NT2/D1 (cell line): Measurements from ENCODE around the gene CAV2.

ENCODE experiments used
- DNase-seq: peaks from one replicate; pipeline ENCODE4 v3.0.0-alpha.2; 2011; ENCODE audit warnings: low read depth, low spot score
- H3K27me3 ChIP-seq: 2 replicates; pipeline ENCODE4 v1.6.0; 2011; ENCODE audit warnings: mild to moderate bottlenecking; ENCODE audit not compliant: insufficient read length, insufficient read depth
- H3K36me3 ChIP-seq: 2 replicates; pipeline ENCODE4 v1.6.1; 2011; ENCODE audit warnings: mild to moderate bottlenecking, low read length, mixed read lengths; ENCODE audit not compliant: insufficient read depth, insufficient read length
- H3K4me1 ChIP-seq: 2 replicates; pipeline ENCODE4 v1.5.1; 2011; ENCODE audit not compliant: insufficient read depth, insufficient read length
- H3K4me3 ChIP-seq: 2 replicates; pipeline ENCODE4 v1.5.1; 2011; ENCODE audit warnings: low read depth; ENCODE audit not compliant: insufficient read length
- H3K9ac ChIP-seq: 2 replicates; pipeline ENCODE4 v1.6.0; 2011; ENCODE audit warnings: low read depth; ENCODE audit not compliant: insufficient read length
- H3K9me3 ChIP-seq: 2 replicates; pipeline ENCODE4 v1.5.1; 2011; ENCODE audit warnings: mild to moderate bottlenecking, low read length; ENCODE audit not compliant: insufficient read depth
- SUZ12 ChIP-seq: IDR thresholded peaks from 2 replicates; pipeline ENCODE4 v1.6.1; 2011; ENCODE audit not compliant: insufficient read length, insufficient read depth; ENCODE audit errors: extremely low read depth
- YY1 ChIP-seq: IDR thresholded peaks from 2 replicates; pipeline ENCODE4 v1.6.1; 2011; ENCODE audit not compliant: insufficient read length, insufficient read depth
- ZNF274 ChIP-seq: IDR thresholded peaks from 2 replicates; pipeline ENCODE4 v1.6.1; 2011; ENCODE audit warnings: mild to moderate bottlenecking, low read depth, low read length

CAV2 gene, protein sequence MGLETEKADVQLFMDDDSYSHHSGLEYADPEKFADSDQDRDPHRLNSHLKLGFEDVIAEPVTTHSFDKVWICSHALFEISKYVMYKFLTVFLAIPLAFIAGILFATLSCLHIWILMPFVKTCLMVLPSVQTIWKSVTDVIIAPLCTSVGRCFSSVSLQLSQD

DNA sequence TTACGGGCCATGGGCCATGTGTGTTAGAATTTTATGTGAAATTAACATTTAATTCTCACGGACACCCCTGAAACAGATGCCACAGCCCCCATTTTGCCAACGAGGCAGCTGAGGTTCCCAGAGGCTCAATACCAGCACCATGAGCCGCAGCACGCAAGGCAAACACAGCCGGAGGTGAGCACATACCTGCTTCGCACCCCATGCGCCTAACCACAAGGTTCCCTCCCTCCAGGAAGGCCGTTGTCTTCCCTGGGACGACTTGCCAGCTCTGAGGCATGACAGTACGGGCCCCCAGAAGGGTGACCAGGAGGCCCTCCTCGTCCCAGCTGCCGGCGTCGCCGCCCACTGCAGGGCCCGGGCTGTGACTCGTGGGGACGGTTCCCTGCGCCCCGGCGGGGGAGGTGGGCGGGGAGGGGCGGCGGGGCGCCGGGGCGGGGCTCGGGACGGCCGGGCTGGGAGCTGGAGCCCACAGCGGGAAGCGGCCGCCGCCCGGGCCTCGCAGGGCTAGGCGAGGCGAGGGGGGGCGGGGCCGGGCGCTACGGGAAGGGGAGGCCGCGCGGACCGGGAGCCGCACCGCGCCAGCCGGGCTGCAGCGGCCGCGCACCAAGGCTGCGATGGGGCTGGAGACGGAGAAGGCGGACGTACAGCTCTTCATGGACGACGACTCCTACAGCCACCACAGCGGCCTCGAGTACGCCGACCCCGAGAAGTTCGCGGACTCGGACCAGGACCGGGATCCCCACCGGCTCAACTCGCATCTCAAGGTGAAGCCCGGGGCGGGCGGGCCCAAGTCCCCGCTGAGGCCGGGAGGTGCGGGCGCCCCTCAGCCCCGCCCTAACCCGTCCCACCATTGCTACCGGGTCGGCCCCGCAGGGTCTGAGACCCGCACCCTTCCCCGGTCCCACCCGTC lies at the start of gene CAV2:
CAV2 (plus strand) TSS at position 571 of the 910 bp plus-strand sequence; CDS start at position 615, 44 bp downstream.
- H3K27me3 ChIP-seq: peaks cover 21% of the 10 kb centered on the region
- no peak for DNase-seq
- TF ChIP-seq ZNF274 (no peak), SUZ12 (no peak), YY1 (no peak)
- H3K4me3 ChIP-seq: peak within 1 kb of the TSS; percentile 63
- no peaks in the 10 kb centered on the region for H3K9me3 ChIP-seq
- H3K36me3 ChIP-seq: no peaks in the 10 kb centered on the region
- H3K9ac ChIP-seq: peak within 1 kb of the TSS; percentile 79
- H3K4me1 ChIP-seq: peaks cover 4% of the 10 kb centered on the region

DNA sequence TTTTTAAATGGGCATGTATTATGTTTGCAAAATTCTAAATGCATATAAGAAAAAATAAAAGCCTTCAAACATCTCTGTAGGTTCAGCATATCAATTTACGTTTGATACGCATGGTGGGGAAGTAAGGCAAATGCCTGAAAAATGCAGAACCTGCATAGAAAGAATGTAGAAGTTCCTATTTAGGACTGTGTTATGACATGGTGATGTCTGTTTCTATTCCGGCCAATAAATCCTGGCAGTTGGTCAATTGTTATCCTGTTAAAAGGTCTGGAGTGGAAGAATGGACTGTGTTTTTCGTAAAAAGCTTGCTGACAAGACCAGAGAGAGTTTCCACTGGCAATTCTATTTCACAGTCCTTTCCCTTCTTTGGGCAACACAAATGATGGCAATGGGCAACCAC lies 49.6 kb upstream of the CAV2 start:
- Histone ChIP-seq H3K27me3 (no peaks in the 10 kb centered on the region), H3K4me3 (no peak overlapping the region), H3K9me3 (no peaks in the 10 kb centered on the region), H3K9ac (no peak overlapping the region), H3K36me3 (no peaks in the 10 kb centered on the region), H3K4me1 (no peaks in the 10 kb centered on the region)
- no peak for DNase-seq
- TF ChIP-seq YY1: no peak
- TF ChIP-seq SUZ12: no peak
- TF ChIP-seq ZNF274: no peak

DNA sequence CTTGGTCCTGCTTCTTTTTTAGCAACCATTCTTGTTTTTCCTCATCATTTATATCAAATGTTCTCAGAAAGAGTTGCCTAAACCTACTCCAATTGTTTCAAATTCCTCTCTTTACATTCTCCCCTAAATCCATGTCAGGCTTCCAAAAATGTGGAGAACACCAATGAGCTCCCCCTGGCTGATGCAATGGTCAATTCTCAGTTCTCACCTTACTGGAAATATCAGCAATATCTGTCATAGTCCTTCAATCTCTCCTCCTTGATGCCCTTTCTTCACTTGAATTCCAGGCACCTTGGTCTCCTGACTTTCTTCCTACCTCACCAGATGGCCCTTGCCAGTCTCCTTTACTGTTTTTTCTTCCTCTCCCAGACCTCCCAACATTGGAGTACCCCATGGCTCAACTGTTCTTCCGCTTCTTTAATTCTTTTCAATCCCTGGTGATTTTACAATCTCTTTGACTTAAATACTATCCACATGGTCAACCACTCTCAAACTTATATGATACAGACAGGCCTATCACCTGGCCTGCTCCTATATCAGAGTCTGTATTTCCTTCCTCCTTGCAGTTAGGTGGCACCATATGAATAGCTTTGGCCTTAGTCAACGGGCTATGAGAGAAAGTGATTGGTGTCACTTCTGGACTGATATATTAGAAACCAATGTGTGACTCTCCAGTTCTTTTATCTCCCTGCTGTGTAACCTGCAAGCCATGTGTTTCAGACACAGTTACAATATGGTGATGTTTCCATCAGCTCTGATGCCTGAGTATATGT lies 47.4 kb upstream of the CAV2 start:
- Histone ChIP-seq H3K4me3 (no peak overlapping the region), H3K9me3 (no peaks in the 10 kb centered on the region), H3K36me3 (no peaks in the 10 kb centered on the region), H3K27me3 (no peaks in the 10 kb centered on the region), H3K4me1 (no peaks in the 10 kb centered on the region), H3K9ac (no peak overlapping the region)
- TF ChIP-seq ZNF274: no peak
- TF ChIP-seq SUZ12: no peak
- no peak for DNase-seq

DNA sequence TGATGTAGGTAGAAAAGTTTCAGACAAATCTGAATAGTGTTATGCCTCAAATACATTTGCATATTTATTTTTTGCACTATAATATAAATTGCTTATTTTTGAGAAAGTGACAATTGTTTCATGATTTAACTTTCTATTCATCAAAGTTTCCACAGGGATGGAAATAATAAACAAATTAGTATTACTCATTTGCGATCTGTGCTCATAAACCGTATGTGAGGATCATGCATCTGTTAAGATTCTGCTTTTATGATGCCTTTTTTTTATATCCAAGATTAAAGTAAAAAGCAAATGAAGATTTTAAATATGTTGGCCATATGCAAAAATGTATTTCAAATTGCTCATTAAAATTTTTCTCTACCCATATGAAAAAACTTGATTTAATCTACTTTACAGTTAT lies 45.2 kb upstream of the CAV2 start:
- no peaks in the 10 kb centered on the region for H3K4me1 ChIP-seq
- H3K36me3 ChIP-seq: no peaks in the 10 kb centered on the region
- no peaks in the 10 kb centered on the region for H3K27me3 ChIP-seq
- DNase-seq: no peak
- no peak overlapping the region for H3K9ac ChIP-seq
- no peaks in the 10 kb centered on the region for H3K9me3 ChIP-seq
- TF ChIP-seq SUZ12 (no peak), ZNF274 (no peak), YY1 (no peak)
- no peak overlapping the region for H3K4me3 ChIP-seq

DNA sequence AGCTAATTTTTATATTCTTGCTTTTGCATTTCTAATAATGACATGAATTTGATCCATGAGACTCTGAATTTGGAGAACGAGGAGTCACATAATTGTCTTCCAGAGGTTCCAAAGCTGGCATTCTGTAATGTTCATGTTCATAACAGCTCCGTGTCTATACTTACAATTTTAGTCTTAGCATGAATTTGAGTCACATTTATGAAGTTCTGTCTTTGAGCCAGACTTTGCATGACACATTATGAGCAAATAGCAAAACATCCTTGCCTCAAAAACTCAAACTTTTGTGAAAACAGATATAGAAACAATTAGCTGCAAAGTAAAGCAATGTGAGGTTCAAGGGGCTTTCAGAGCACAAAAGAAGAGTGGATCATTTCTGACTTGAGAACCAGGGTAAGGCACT lies 44.5 kb upstream of the CAV2 start:
- Histone ChIP-seq H3K4me3 (no peak overlapping the region), H3K4me1 (no peaks in the 10 kb centered on the region), H3K9ac (no peak overlapping the region), H3K9me3 (no peaks in the 10 kb centered on the region), H3K27me3 (no peaks in the 10 kb centered on the region), H3K36me3 (no peaks in the 10 kb centered on the region)
- no peak for TF ChIP-seq SUZ12
- DNase-seq: no peak

DNA sequence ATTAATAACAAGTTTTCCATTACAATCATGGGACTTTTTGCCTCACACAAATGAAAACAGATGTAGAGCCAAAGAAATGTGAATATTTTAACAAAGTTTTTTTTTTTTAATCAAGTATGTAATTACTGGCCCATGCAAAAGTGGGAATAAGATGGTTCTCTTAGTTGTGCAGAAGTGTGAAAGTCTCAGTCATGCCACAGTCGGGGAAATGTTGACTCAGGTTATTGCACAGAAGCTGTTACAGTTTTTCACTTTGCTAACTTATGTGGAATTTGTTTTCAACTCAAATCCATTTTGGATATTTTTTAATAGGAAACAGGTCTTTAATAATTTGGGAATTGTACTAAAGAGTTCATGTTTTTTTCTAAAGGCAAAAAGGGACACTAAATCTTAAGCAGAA lies 44.0 kb upstream of the CAV2 start:
- H3K9me3 ChIP-seq: no peaks in the 10 kb centered on the region
- no peaks in the 10 kb centered on the region for H3K27me3 ChIP-seq
- no peaks in the 10 kb centered on the region for H3K36me3 ChIP-seq
- DNase-seq: no peak
- no peaks in the 10 kb centered on the region for H3K4me1 ChIP-seq
- TF ChIP-seq YY1: no peak
- no peak overlapping the region for H3K9ac ChIP-seq
- H3K4me3 ChIP-seq: no peak overlapping the region

DNA sequence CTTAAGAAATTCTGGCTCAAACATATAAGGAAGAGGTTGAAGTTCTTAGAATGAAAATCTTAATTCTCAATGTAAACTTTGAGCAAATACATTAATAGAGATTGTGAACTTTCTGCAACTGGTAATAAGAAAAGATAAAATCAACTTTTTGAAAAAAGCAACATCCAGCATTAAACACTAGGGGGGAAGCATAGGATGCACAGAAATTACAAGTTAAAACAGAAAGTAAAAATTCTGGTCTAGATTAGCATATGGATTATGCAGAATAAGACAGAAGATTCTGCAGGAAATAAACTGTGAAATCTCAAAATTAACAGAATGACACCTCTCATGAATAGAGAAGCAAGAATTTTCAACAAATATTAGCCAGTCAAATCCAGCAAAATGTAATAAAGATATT lies 38.0 kb upstream of the CAV2 start:
- Histone ChIP-seq H3K36me3 (no peaks in the 10 kb centered on the region), H3K4me1 (no peaks in the 10 kb centered on the region), H3K9ac (no peak overlapping the region), H3K27me3 (no peaks in the 10 kb centered on the region), H3K9me3 (no peaks in the 10 kb centered on the region), H3K4me3 (no peak overlapping the region)
- TF ChIP-seq SUZ12 (no peak), ZNF274 (no peak), YY1 (no peak)
- no peak for DNase-seq
